WERI-Rb-1 (cell line): ENCODE results near the gene EXOC3L2.

ENCODE experiments used
- DNase-seq: peaks from one replicate; pipeline ENCODE4 v3.0.0-alpha.2; 2020
- H3K27ac ChIP-seq: fragments of 250-450 bp; sonication (Bioruptor Pico); 2 replicates; pipeline ENCODE4 v1.5.1; 2020; ENCODE audit warnings: mild to moderate bottlenecking, moderate library complexity
- H3K27me3 ChIP-seq: fragments of 250-450 bp; sonication (Bioruptor Pico); 2 replicates; pipeline ENCODE4 v1.5.1; 2021; ENCODE audit warnings: mild to moderate bottlenecking, low read depth, moderate library complexity; ENCODE audit not compliant: insufficient read depth, severe bottlenecking
- H3K36me3 ChIP-seq: fragments of 250-450 bp; sonication (Bioruptor Pico); 2 replicates; pipeline ENCODE4 v1.5.1; 2020; ENCODE audit warnings: mild to moderate bottlenecking, moderate library complexity
- H3K4me3 ChIP-seq: 2 replicates; pipeline ENCODE4 v1.5.1; 2011; ENCODE audit warnings: low read depth, mild to moderate bottlenecking, control low read depth, low read length
- H3K9me3 ChIP-seq: fragments of 250-450 bp; sonication (Bioruptor Pico); 2 replicates; pipeline ENCODE4 v1.5.1; 2021; ENCODE audit warnings: mild to moderate bottlenecking, moderate library complexity; ENCODE audit not compliant: severe bottlenecking
- CTCF ChIP-seq: IDR thresholded peaks from 2 replicates; pipeline ENCODE4 v1.5.1; 2011; ENCODE audit warnings: low read depth, mild to moderate bottlenecking, control low read depth, inconsistent platforms, low read length

EXOC3L2 gene

GRCh38 chr19:45217193-45217956, 27.8 kb downstream of the EXOC3L2 start:
- no peak for DNase-seq
- TF ChIP-seq CTCF = no peak
- no peaks in the 10 kb centered on the region for H3K36me3 ChIP-seq
- no peak overlapping the region for H3K27ac ChIP-seq
- H3K9me3 ChIP-seq = no peaks in the 10 kb centered on the region
- no peaks in the 10 kb centered on the region for H3K27me3 ChIP-seq
- H3K4me3 ChIP-seq = no peak overlapping the region

GRCh38 chr19:45216667-45217066, 28.5 kb downstream of the EXOC3L2 start:
- no peaks in the 10 kb centered on the region for H3K36me3 ChIP-seq
- no peaks in the 10 kb centered on the region for H3K9me3 ChIP-seq
- no peaks in the 10 kb centered on the region for H3K27me3 ChIP-seq
- no peak for DNase-seq
- H3K27ac ChIP-seq = no peak overlapping the region
- no peak for TF ChIP-seq CTCF
- no peak overlapping the region for H3K4me3 ChIP-seq

GRCh38 chr19:45215391-45216191, 29.6 kb downstream of the EXOC3L2 start:
- no peak overlapping the region for H3K4me3 ChIP-seq
- DNase-seq = no peak
- no peaks in the 10 kb centered on the region for H3K9me3 ChIP-seq
- no peak overlapping the region for H3K27ac ChIP-seq
- no peak for TF ChIP-seq CTCF
- no peaks in the 10 kb centered on the region for H3K36me3 ChIP-seq
- no peaks in the 10 kb centered on the region for H3K27me3 ChIP-seq

GRCh38 chr19:45213031-45213430, 32.2 kb downstream of the EXOC3L2 start:
- Histone ChIP-seq H3K9me3 (no peaks in the 10 kb centered on the region), H3K27me3 (no peaks in the 10 kb centered on the region), H3K27ac (no peak overlapping the region), H3K36me3 (no peaks in the 10 kb centered on the region), H3K4me3 (no peak overlapping the region)
- no peak for DNase-seq
- TF ChIP-seq CTCF = no peak

- Histone ChIP-seq H3K27ac (no peak overlapping the region), H3K4me3 (no peak overlapping the region), H3K9me3 (no peaks in the 10 kb centered on the region), H3K27me3 (no peaks in the 10 kb centered on the region), H3K36me3 (no peaks in the 10 kb centered on the region)
- TF ChIP-seq CTCF = no peak
- no peak for DNase-seq
Measured at GRCh38 chr19:45211751-45212381, 33.3 kb downstream of the EXOC3L2 start.
